Measurements from ENCODE around the gene C1R. TPM values are rescaled to one million over a fixed set of nuclear protein-coding genes. Genes with fewer than 3 reads are reported as not detected.
"Not testable (repeated sequence)": the region's sequence is repeated elsewhere in the genome, so short reads cannot be mapped to it uniquely, and the experiment has no call there.

Gene C1R
- total RNA-seq, 4 donors from 2014 or later, result 47.5 to 97.8 (median 74.9) TPM

GRCh38 chr12:7058163-7058845, 33.9 kb downstream of the C1R start:
- Histone ChIP-seq H3K9me3 (no peaks in the 10 kb centered on the region), H3K27me3 (no peaks in the 10 kb centered on the region), H3K4me3 (no peak overlapping the region), H3K4me1 (peaks cover 14 to 25% of the 10 kb centered on the region in 2 donors), H3K27ac (no peak overlapping the region), H3K36me3 (no peaks in the 10 kb centered on the region)
- DNase-seq, result no peak
- no peak for ATAC-seq
- TF ChIP-seq CTCF (IDR thresholded peaks at IDR 0.05 in 4 of 5, conservative IDR thresholded peaks at IDR 0.05 in 1 of 5) (no peak), POLR2A (IDR thresholded peaks at IDR 0.05) (no peak)
- intact Hi-C loops (cut with DNase I; ENCODE audit: low total_unique reads) (no loop called here), in situ Hi-C loops (cut with MboI; ENCODE audit: low sequenced_read_pairs in 4 of 4) (loop anchor here in 1 of 4 donors (5.0 kb wide), 1 partner anchor 34 kb away; the partner anchor contains the start of gene C1R)

DNA sequence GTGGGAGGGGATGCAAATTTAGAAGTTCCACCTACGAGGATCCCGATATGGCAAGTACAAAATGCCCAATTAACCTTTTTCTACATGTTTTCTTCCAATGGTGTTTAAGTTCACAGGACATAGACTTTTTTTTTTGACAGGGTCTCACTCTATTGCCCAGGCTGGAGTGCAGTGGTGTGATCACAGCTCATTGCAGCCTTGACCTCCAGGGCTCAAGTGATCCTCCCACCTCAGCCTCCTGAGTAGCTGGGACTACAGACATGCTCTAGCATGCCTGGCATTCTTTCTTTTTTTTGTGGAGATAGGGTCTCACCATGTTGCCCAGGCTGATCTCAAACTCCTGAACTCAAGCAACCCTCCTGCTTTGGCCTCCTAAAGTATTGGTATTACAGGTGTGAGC, 36.5 kb downstream of the C1R start:
- in situ Hi-C loops (cut with MboI; ENCODE audit: low sequenced_read_pairs in 4 of 4), result loop anchor here in 1 of 4 donors (5.0 kb wide), 1 partner anchor 37 kb away; the partner anchor contains the start of gene C1R
- H3K27ac ChIP-seq; DNase-seq; H3K4me3 ChIP-seq; H3K9me3 ChIP-seq; intact Hi-C loops (cut with DNase I; ENCODE audit: low total_unique reads); H3K27me3 ChIP-seq; ATAC-seq; H3K36me3 ChIP-seq: not testable (repeated sequence)
- H3K4me1 ChIP-seq, result peaks cover 8 to 12% of the 10 kb centered on the region in 2 donors

DNA sequence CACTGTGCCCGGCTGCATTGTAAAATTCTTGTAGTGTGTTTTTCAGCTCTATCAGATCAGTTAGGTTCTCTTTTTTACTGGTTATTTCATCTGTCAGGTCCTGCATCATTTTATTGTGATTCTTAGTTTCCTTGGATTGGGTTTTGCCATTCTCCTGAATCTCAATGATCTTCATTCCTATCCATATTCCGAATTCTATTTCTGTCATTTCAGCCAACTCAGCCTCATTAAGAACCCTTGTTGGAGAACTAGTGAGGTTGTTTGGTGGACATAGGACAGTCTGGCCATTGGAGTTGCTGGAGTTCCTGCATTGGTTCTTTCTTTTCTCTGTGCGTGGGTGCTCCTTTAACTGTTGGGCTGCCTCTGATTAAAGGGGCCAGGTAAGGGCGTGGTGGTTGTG, 37.3 kb downstream of the C1R start:
- no peak overlapping the region for H3K27ac ChIP-seq
- DNase-seq (no peak), ATAC-seq (no peak)
- no peaks in the 10 kb centered on the region for H3K36me3 ChIP-seq
- H3K9me3 ChIP-seq, result no peaks in the 10 kb centered on the region
- H3K4me1 ChIP-seq, result peaks cover 12 to 13% of the 10 kb centered on the region in 2 donors
- no peaks in the 10 kb centered on the region for H3K27me3 ChIP-seq
- in situ Hi-C loops (cut with MboI; ENCODE audit: low sequenced_read_pairs in 4 of 4) (loop anchor here in 1 of 4 donors (5.0 kb wide), 1 partner anchor 37 kb away; the partner anchor contains the start of gene C1R), intact Hi-C loops (cut with DNase I; ENCODE audit: low total_unique reads) (no loop called here)
- no peak overlapping the region for H3K4me3 ChIP-seq
- TF ChIP-seq POLR2A (IDR thresholded peaks at IDR 0.05), result no peak
- TF ChIP-seq CTCF (IDR thresholded peaks at IDR 0.05 in 4 of 5, conservative IDR thresholded peaks at IDR 0.05 in 1 of 5), result no peak

GRCh38 chr12:7049973-7050372, 42.3 kb downstream of the C1R start:
- H3K27me3 ChIP-seq; DNase-seq; H3K36me3 ChIP-seq; intact Hi-C loops (cut with DNase I; ENCODE audit: low total_unique reads); in situ Hi-C loops (cut with MboI; ENCODE audit: low sequenced_read_pairs in 4 of 4); H3K4me3 ChIP-seq; H3K9me3 ChIP-seq: not testable (repeated sequence)
- peak; percentile 93 to 96 for ATAC-seq
- Histone ChIP-seq H3K27ac (peak overlapping the region; percentile 41 to 73 (median 70)), H3K4me1 (peaks cover 17 to 18% of the 10 kb centered on the region in 2 donors)

DNA sequence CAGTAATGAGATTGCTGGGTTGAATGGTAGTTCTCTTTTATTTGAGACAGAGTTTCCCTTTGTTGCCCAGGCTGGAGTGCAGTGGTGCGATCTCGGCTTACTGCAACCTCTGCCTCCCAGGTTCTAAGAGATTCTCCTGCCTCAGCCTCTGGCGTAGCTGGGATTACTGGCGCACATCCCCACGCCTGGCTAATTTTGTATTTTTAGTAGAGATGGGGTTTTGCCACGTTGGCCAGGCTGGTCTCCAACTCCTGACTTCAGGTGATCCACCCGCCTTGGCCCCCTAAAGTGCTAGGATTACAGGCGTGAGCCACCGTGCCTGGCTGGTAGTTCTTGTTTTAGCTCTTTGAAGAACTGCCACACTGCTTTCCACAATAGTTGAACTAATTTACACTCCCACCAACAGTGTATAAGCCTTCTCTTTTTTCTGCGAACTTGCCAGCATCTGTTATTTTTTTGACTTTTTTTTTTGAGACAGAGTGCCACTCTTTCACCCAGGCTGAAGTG, 42.7 kb downstream of the C1R start:
- H3K36me3 ChIP-seq; H3K9me3 ChIP-seq; H3K4me3 ChIP-seq; in situ Hi-C loops (cut with MboI; ENCODE audit: low sequenced_read_pairs in 4 of 4); DNase-seq; H3K27me3 ChIP-seq; intact Hi-C loops (cut with DNase I; ENCODE audit: low total_unique reads): not testable (repeated sequence)
- ATAC-seq, result peak; percentile 12 to 30
- peak overlapping the region; percentile 41 to 73 (median 70) for H3K27ac ChIP-seq
- H3K4me1 ChIP-seq, result peaks cover 17 to 18% of the 10 kb centered on the region in 2 donors

- H3K36me3 ChIP-seq, result no peaks in the 10 kb centered on the region
- H3K4me3 ChIP-seq, result no peak overlapping the region
- DNase-seq (no peak), ATAC-seq (no peak)
- intact Hi-C loops (cut with DNase I; ENCODE audit: low total_unique reads), result no loop called here
- in situ Hi-C loops (cut with MboI; ENCODE audit: low sequenced_read_pairs in 4 of 4), result no loop called here
- H3K27ac ChIP-seq, result no peak overlapping the region
- H3K4me1 ChIP-seq, result peaks cover 17 to 18% of the 10 kb centered on the region in 2 donors
- no peaks in the 10 kb centered on the region for H3K9me3 ChIP-seq
- no peaks in the 10 kb centered on the region for H3K27me3 ChIP-seq
- no peak for TF ChIP-seq CTCF (IDR thresholded peaks at IDR 0.05 in 4 of 5, conservative IDR thresholded peaks at IDR 0.05 in 1 of 5)
- TF ChIP-seq POLR2A (IDR thresholded peaks at IDR 0.05), result no peak
Observed at GRCh38 chr12:7047306-7047705, 44.9 kb downstream of the C1R start.

Data from gastrocnemius medialis (tissue), 4 donors.